Ascending aorta (tissue), 2 donors: ENCODE measurements around the gene TLE6. TPM values are rescaled to one million over a fixed set of nuclear protein-coding genes. Genes with fewer than 3 reads are reported as not detected.
"Not testable (repeated sequence)": the region's sequence is repeated elsewhere in the genome, so short reads cannot be mapped to it uniquely, and the experiment has no call there.

Experiments
- DNase-seq, 2 donors: peaks; one replicate each; pipeline ENCODE4 v3.0.0-alpha.2; 2019; ENCODE audit warnings: low spot score in 2 of 2
- H3K27ac ChIP-seq, 2 donors: fragments of 200-600 bp; sonication (generic); one replicate each; pipeline ENCODE4 v1.5.1; 2016 to 2017; ENCODE audit warnings: mild to moderate bottlenecking in 1 of 2
- H3K27me3 ChIP-seq: fragments of 200-600 bp; sonication (generic); one replicate; pipeline ENCODE4 v1.5.1; 2017
- H3K36me3 ChIP-seq, 2 donors: fragments of 200-600 bp; sonication (generic); one replicate each; pipeline ENCODE4 v1.5.1; 2016
- H3K4me1 ChIP-seq, 2 donors: fragments of 200-600 bp; sonication (generic); one replicate each; pipeline ENCODE4 v1.5.1; 2016 to 2017; ENCODE audit warnings: mild to moderate bottlenecking in 1 of 2
- H3K4me3 ChIP-seq, 2 donors: fragments of 200-600 bp; sonication (generic); one replicate each; pipeline ENCODE4 v1.5.1; 2016 to 2017; ENCODE audit warnings: mild to moderate bottlenecking in 1 of 2
- H3K9me3 ChIP-seq, 2 donors: fragments of 200-600 bp; sonication (generic); one replicate each; pipeline ENCODE4 v1.5.1; 2016
- CTCF ChIP-seq, 3 experiments: fragments of 200-600 bp in 2 of 3; fragments of 450-650 bp in 1 of 3; sonication (generic) in 2 of 3; IDR thresholded peaks; one replicate each; pipeline ENCODE4 v1.5.1; 2016 to 2019; ENCODE audit warnings: antibody characterized with exemption in 3 of 3, mild to moderate bottlenecking in 1 of 3, moderate library complexity in 1 of 3
- intact Hi-C: fragments of 100-400 bp; cut with DNase I; formaldehyde crosslinking; loops from one replicate; pipeline ENCODE4 v1.15.1; 2023
- total RNA-seq: library from RNA; depleted of rRNA; stranded (reverse); fragments of >200 nt; gene quantifications from one replicate; pipeline ENCODE4 v1.1.0, GENCODE V29; 2016

TLE6 gene
- total RNA-seq, 1 donor from 2014 or later, result not detected

- Histone ChIP-seq H3K4me3 (no peak overlapping the region), H3K36me3 (no peaks in the 10 kb centered on the region), H3K9me3 (no peaks in the 10 kb centered on the region), H3K27me3 (no peaks in the 10 kb centered on the region), H3K4me1 (no peaks in the 10 kb centered on the region), H3K27ac (no peak overlapping the region)
- no peak for DNase-seq
- intact Hi-C loops, result no loop called here
- TF ChIP-seq CTCF (IDR thresholded peaks at IDR 0.05), result no peak
These were observed 20.2 kb upstream of the TLE6 start for GRCh38 chr19:2957160-2957559.

GRCh38 chr19:2960120-2960519 is 17.2 kb upstream of the TLE6 start:
- no peak overlapping the region for H3K27ac ChIP-seq
- no peak for DNase-seq
- H3K4me3 ChIP-seq, result no peak overlapping the region
- H3K27me3 ChIP-seq, result no peaks in the 10 kb centered on the region
- H3K4me1 ChIP-seq, result no peaks in the 10 kb centered on the region
- no peaks in the 10 kb centered on the region for H3K9me3 ChIP-seq
- H3K36me3 ChIP-seq, result no peaks in the 10 kb centered on the region
- TF ChIP-seq CTCF (IDR thresholded peaks at IDR 0.05), result no peak
- intact Hi-C loops, result loop anchor here (5.0 kb wide), 1 partner anchor 147 kb away; no protein-coding TSS in a partner anchor

GRCh38 chr19:2962018-2962670 is 15.2 kb upstream of the TLE6 start:
- intact Hi-C loops, result loop anchor here (1.0 to 5.0 kb wide), 3 partner anchors 15 to 145 kb away; partner anchors contain the start of gene TLE6

GRCh38 chr19:2963122-2963521 is 14.2 kb upstream of the TLE6 start:
- no peak for DNase-seq
- TF ChIP-seq CTCF (IDR thresholded peaks at IDR 0.05), result no peak
- Histone ChIP-seq H3K4me1 (no peaks in the 10 kb centered on the region), H3K36me3 (no peaks in the 10 kb centered on the region), H3K27me3 (no peaks in the 10 kb centered on the region), H3K4me3 (no peak overlapping the region), H3K27ac (no peak overlapping the region), H3K9me3 (no peaks in the 10 kb centered on the region)
- intact Hi-C loops, result loop anchor here (2.0 to 5.0 kb wide), 2 partner anchors 14 to 144 kb away; partner anchors contain the start of gene TLE6

More at GRCh38 chr19:2962018-2962670, 15.2 kb upstream of the TLE6 start:
- H3K36me3 ChIP-seq, result no peaks in the 10 kb centered on the region
- no peaks in the 10 kb centered on the region for H3K9me3 ChIP-seq
- H3K4me3 ChIP-seq, result no peak overlapping the region
- peak; percentile 72 to 93 (median 78) for TF ChIP-seq CTCF (IDR thresholded peaks at IDR 0.05)
- H3K4me1 ChIP-seq, result no peaks in the 10 kb centered on the region
- peak in 1 of 2 donors; percentile 75 for DNase-seq
- H3K27me3 ChIP-seq, result no peaks in the 10 kb centered on the region
- H3K27ac ChIP-seq, result no peak overlapping the region

DNA sequence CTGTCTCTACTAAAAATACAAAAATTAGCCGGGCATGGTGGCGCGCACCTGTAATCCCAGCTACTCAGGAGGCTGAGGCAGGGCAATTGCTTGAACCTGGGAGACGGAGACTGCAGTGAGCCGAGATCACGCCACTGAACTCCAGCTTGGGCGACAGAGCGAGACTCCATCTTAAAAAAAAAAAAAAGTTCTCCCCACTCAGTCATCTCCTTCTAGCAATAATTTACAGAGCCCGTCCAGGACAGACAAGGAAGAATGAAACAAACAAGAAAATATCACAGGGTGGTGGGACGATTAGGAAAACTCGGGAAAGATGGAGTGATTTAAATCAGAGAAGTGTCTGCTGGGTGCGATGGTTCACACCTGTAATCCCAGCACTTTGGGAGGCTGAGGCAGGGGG is 13.7 kb upstream of the TLE6 start:
- H3K4me1 ChIP-seq, H3K27ac ChIP-seq, H3K36me3 ChIP-seq, H3K9me3 ChIP-seq, DNase-seq, H3K4me3 ChIP-seq, H3K27me3 ChIP-seq: not testable (repeated sequence)
- intact Hi-C loops, result loop anchor here (2.0 to 5.0 kb wide), 2 partner anchors 13 to 144 kb away; partner anchors contain the start of gene TLE6

- Histone ChIP-seq H3K36me3 (no peaks in the 10 kb centered on the region), H3K27me3 (no peaks in the 10 kb centered on the region), H3K27ac (no peak overlapping the region), H3K4me1 (peaks cover 0 to 4% of the 10 kb centered on the region in 2 donors), H3K9me3 (no peaks in the 10 kb centered on the region), H3K4me3 (no peak overlapping the region)
- intact Hi-C loops, result loop anchor here (5.0 kb wide), 1 partner anchor 142 kb away; no protein-coding TSS in a partner anchor
- DNase-seq, result no peak
- TF ChIP-seq CTCF (IDR thresholded peaks at IDR 0.05), result no peak
These were observed 12.5 kb upstream of the TLE6 start for GRCh38 chr19:2964874-2965273.
